H1 (cell line): Measurements from ENCODE around the gene THTPA. TPM values are rescaled to one million over a fixed set of nuclear protein-coding genes. Genes with fewer than 3 reads are reported as not detected.

ENCODE experiments used
- CTCF ChIA-PET: fragments of 300-600 bp; sonication (Branson Sonifier 250); formaldehyde crosslinking; loops from one replicate; lab custom pipeline; 2021; ENCODE audit not compliant: partially characterized antibody; lab: Charles Lee
- POLR2A ChIA-PET: fragments of 300-600 bp; sonication (Branson Sonifier 250); formaldehyde crosslinking; loops from one replicate; lab custom pipeline; 2021; ENCODE audit warnings: inconsistent platforms; ENCODE audit not compliant: partially characterized antibody; lab: Charles Lee
- DNase-seq, 2 experiments: peaks; one replicate each; pipeline versions ENCODE4 v3.0.0 to v3.0.0-alpha.2; 2010 to 2022; ENCODE audit warnings: low spot score in 2 of 2, low read depth in 1 of 2, mixed read lengths in 1 of 2
- FAIRE-seq: peaks from 2 replicates; lab custom pipeline; 2011; peaks lifted over from hg19 to GRCh38; lab: Jason Lieb, UNC
- H2AFZ ChIP-seq: 2 replicates; pipeline ENCODE4 v1.8.1; 2012; ENCODE audit warnings: low read length, inconsistent platforms
- H2AK5ac ChIP-seq: 2 replicates; pipeline ENCODE4 v1.6.1; 2013; ENCODE audit warnings: low read depth, low read length
- H2BK120ac ChIP-seq: replicated peaks from 2 replicates; pipeline ENCODE3; 2013; ENCODE audit warnings: low read depth, low read length, inconsistent platforms
- H2BK12ac ChIP-seq: 2 replicates; pipeline ENCODE4 v1.6.1; 2013; ENCODE audit warnings: low read depth, low read length
- H2BK15ac ChIP-seq: 2 replicates; pipeline ENCODE4 v1.6.1; 2013; ENCODE audit warnings: low read length
- H2BK20ac ChIP-seq: 2 replicates; pipeline ENCODE4 v1.6.1; 2013; ENCODE audit warnings: low read length
- H2BK5ac ChIP-seq: 2 replicates; pipeline ENCODE4 v1.6.1; 2013; ENCODE audit warnings: low read depth, low read length
- H3K14ac ChIP-seq: 2 replicates; pipeline ENCODE4 v1.6.1; 2013; ENCODE audit warnings: inconsistent platforms; ENCODE audit not compliant: insufficient read length
- H3K18ac ChIP-seq: 2 replicates; pipeline ENCODE4 v1.6.1; 2013; ENCODE audit warnings: low read length; ENCODE audit errors: extremely low read depth
- H3K23ac ChIP-seq: 2 replicates; pipeline ENCODE4 v1.6.1; 2013; ENCODE audit warnings: inconsistent platforms; ENCODE audit not compliant: insufficient read length
- H3K23me2 ChIP-seq: 2 replicates; pipeline ENCODE4 v1.6.1; 2013; ENCODE audit warnings: low read depth, low read length
- H3K27ac ChIP-seq: 2 replicates; pipeline ENCODE4 v1.6.1; 2011; ENCODE audit warnings: low read depth, low read length, inconsistent platforms
- H3K27me3 ChIP-seq, 4 experiments: replicated peaks in 1 of 4; 1 replicate in 1 of 4; 2 replicates in 3 of 4; pipeline versions ENCODE4 v1.6.1 to v1.8.1; 2011 to 2013; ENCODE audit warnings: low read length in 3 of 4, mild to moderate bottlenecking in 3 of 4, inconsistent platforms in 2 of 4, mixed read lengths in 2 of 4, moderate library complexity in 1 of 4; ENCODE audit not compliant: control insufficient read depth in 3 of 4, insufficient read depth in 3 of 4; ENCODE audit errors: extremely low read depth in 1 of 4
- H3K36me3 ChIP-seq, 4 experiments: 2 replicates each; pipeline versions ENCODE4 v1.6.1 to v1.8.1; 2011 to 2013; ENCODE audit warnings: mild to moderate bottlenecking in 4 of 4, low read length in 3 of 4, moderate library complexity in 2 of 4, control low read depth in 1 of 4, inconsistent platforms in 1 of 4; ENCODE audit not compliant: insufficient read depth in 4 of 4, control insufficient read depth in 2 of 4
- H3K4ac ChIP-seq: replicated peaks from 2 replicates; pipeline ENCODE3; 2013; ENCODE audit warnings: low read length, low read depth, mixed read lengths, inconsistent platforms; ENCODE audit not compliant: insufficient read length
- H3K4me1 ChIP-seq, 4 experiments: replicated peaks in 1 of 4; 1 replicate in 1 of 4; 2 replicates in 3 of 4; pipeline versions ENCODE4 v1.6.1 to v1.8.1; 2011 to 2013; ENCODE audit warnings: low read length in 3 of 4, inconsistent platforms in 2 of 4, mixed read lengths in 1 of 4; ENCODE audit not compliant: insufficient read depth in 4 of 4, control insufficient read depth in 3 of 4
- H3K4me2 ChIP-seq, 2 experiments: 2 replicates each; pipeline versions ENCODE4 v1.6.1 to v1.8.1; 2011 to 2013; ENCODE audit warnings: low read depth in 2 of 2, low read length in 2 of 2, control low read depth in 1 of 2, inconsistent platforms in 1 of 2, mild to moderate bottlenecking in 1 of 2; ENCODE audit not compliant: insufficient read depth in 1 of 2
- H3K4me3 ChIP-seq, 4 experiments: fragments of 200-600, 300-600 bp in 1 of 4; sonication (generic), shearing (Covaris generic), sonication (Bioruptor Twin) in 1 of 4; 2 replicates each; pipeline versions ENCODE4 v1.5.1 to v1.8.1; 2011 to 2016; ENCODE audit warnings: low read length in 4 of 4, low read depth in 3 of 4, control low read depth in 2 of 4, inconsistent platforms in 2 of 4, mild to moderate bottlenecking in 2 of 4, mixed read lengths in 1 of 4, moderate library complexity in 1 of 4; ENCODE audit not compliant: insufficient read depth in 2 of 4; ENCODE audit errors: extremely low read depth in 1 of 4
- H3K56ac ChIP-seq: replicated peaks from 2 replicates; pipeline ENCODE3; 2013; ENCODE audit warnings: low read depth, mild to moderate bottlenecking, mixed read lengths, low read length, inconsistent platforms; ENCODE audit not compliant: insufficient read length
- H3K79me1 ChIP-seq: 2 replicates; pipeline ENCODE4 v1.6.1; 2013; ENCODE audit warnings: low read depth, low read length, control low read depth
- H3K79me2 ChIP-seq, 2 experiments: 2 replicates each; pipeline versions ENCODE4 v1.6.1 to v1.8.1; 2012 to 2013; ENCODE audit warnings: low read length in 2 of 2, mild to moderate bottlenecking in 2 of 2, inconsistent platforms in 1 of 2; ENCODE audit not compliant: insufficient read depth in 2 of 2, control insufficient read depth in 1 of 2
- H3K9ac ChIP-seq, 4 experiments: replicated peaks in 1 of 4; 1 replicate in 1 of 4; 2 replicates in 3 of 4; pipeline versions ENCODE4 v1.6.1 to v1.8.1; 2011 to 2013; ENCODE audit warnings: low read depth in 3 of 4, low read length in 3 of 4, control low read depth in 2 of 4, mild to moderate bottlenecking in 2 of 4, moderate library complexity in 2 of 4, inconsistent platforms in 1 of 4; ENCODE audit errors: extremely low read depth in 1 of 4
- H3K9me3 ChIP-seq, 2 experiments: 2 replicates each; pipeline versions ENCODE4 v1.6.1 to v1.8.1; 2012 to 2013; ENCODE audit warnings: mild to moderate bottlenecking in 2 of 2, moderate library complexity in 2 of 2, control low read depth in 1 of 2, inconsistent platforms in 1 of 2, low read depth in 1 of 2, low read length in 1 of 2, mixed read lengths in 1 of 2; ENCODE audit not compliant: insufficient read depth in 2 of 2
- H4K20me1 ChIP-seq, 2 experiments: replicated peaks in 1 of 2; 2 replicates each; pipeline versions ENCODE3 to v1.8.1; 2011 to 2013; ENCODE audit warnings: inconsistent platforms in 2 of 2, low read length in 2 of 2, mild to moderate bottlenecking in 1 of 2; ENCODE audit not compliant: insufficient read depth in 2 of 2, control insufficient read depth in 1 of 2
- H4K5ac ChIP-seq: 2 replicates; pipeline ENCODE4 v1.6.1; 2013; ENCODE audit warnings: low read length, low read depth, mixed read lengths, inconsistent platforms; ENCODE audit not compliant: insufficient read length
- H4K8ac ChIP-seq: 2 replicates; pipeline ENCODE4 v1.8.0; 2013; ENCODE audit warnings: mild to moderate bottlenecking, moderate library complexity, low read length, inconsistent platforms; ENCODE audit not compliant: insufficient read depth; ENCODE audit errors: extremely low read depth
- H4K91ac ChIP-seq: replicated peaks from 2 replicates; pipeline ENCODE3; 2013; ENCODE audit warnings: low read length, mixed read lengths, inconsistent platforms; ENCODE audit not compliant: insufficient read length
- CEBPB ChIP-seq: IDR thresholded peaks from 2 replicates; pipeline ENCODE4 v1.6.1; 2012; ENCODE audit warnings: low read depth, low read length
- CREB1 ChIP-seq: IDR thresholded peaks from 2 replicates; pipeline ENCODE4 v1.6.1; 2012; ENCODE audit warnings: inconsistent platforms
- EZH2 ChIP-seq: fragments of 200-600 bp; sonication (generic); IDR thresholded peaks from 2 replicates; pipeline ENCODE4 v1.7.1; 2012; ENCODE audit warnings: low read depth, mild to moderate bottlenecking, moderate library complexity, low read length, inconsistent platforms; ENCODE audit not compliant: severe bottlenecking
- JUND ChIP-seq: IDR thresholded peaks from 2 replicates; pipeline ENCODE4 v1.6.1; 2011; ENCODE audit warnings: mild to moderate bottlenecking, improper control_type of control experiment, low read length
- KDM4A ChIP-seq: IDR thresholded peaks from one replicate; pipeline ENCODE4 v1.7.1; 2012; ENCODE audit warnings: low read depth, mild to moderate bottlenecking, moderate library complexity, low read length, inconsistent platforms; ENCODE audit not compliant: severe bottlenecking
- MAFK ChIP-seq: IDR thresholded peaks from 2 replicates; pipeline ENCODE4 v1.6.1; 2012; ENCODE audit warnings: low read depth, mild to moderate bottlenecking, improper control_type of control experiment, low read length
- PHF8 ChIP-seq: fragments of 200-600 bp; sonication (generic); conservative IDR thresholded peaks from 2 replicates; pipeline ENCODE4 v1.7.1; 2012; ENCODE audit warnings: low read depth, mild to moderate bottlenecking, inconsistent platforms, low read length, moderate library complexity
- RXRA ChIP-seq: IDR thresholded peaks from 2 replicates; pipeline ENCODE4 v1.6.1; 2011; ENCODE audit warnings: low read depth, mild to moderate bottlenecking, low read length, moderate library complexity; ENCODE audit not compliant: insufficient read depth
- SIX5 ChIP-seq: IDR thresholded peaks from 2 replicates; pipeline ENCODE4 v1.6.1; 2011; ENCODE audit warnings: mild to moderate bottlenecking, low read depth, low read length
- SP4 ChIP-seq: IDR thresholded peaks from 2 replicates; pipeline ENCODE4 v1.6.1; 2012; ENCODE audit warnings: low read length, inconsistent platforms
- SUZ12 ChIP-seq: fragments of 200-600 bp; sonication (generic); IDR thresholded peaks from 2 replicates; pipeline ENCODE4 v1.6.1; 2012; ENCODE audit warnings: mild to moderate bottlenecking, inconsistent platforms, low read length, moderate library complexity, mixed read lengths
- TBP ChIP-seq: IDR thresholded peaks from 2 replicates; pipeline ENCODE4 v1.6.1; 2011; ENCODE audit warnings: low read depth, low read length, improper control_type of control experiment
- TEAD4 ChIP-seq: IDR thresholded peaks from 2 replicates; pipeline ENCODE4 v1.6.1; 2012; ENCODE audit warnings: low read depth, low read length, inconsistent platforms, mixed read lengths
- WGBS, 2 experiments: shearing (Covaris generic) in 1 of 2; methylation state at CpG; one replicate each; pipeline versions ENCODE4 v1.1.6 to v1.1.7; 2013 to 2015; ENCODE audit warnings: low lambda C conversion rate in 2 of 2, mixed read lengths in 2 of 2, inconsistent platforms in 1 of 2, low coverage in 1 of 2, missing lambda C conversion rate in 1 of 2; ENCODE audit not compliant: insufficient replicate concordance in 2 of 2, insufficient coverage in 1 of 2, insufficient read length in 1 of 2; ENCODE audit errors: extremely low coverage in 1 of 2, missing lambda C conversion rate in 1 of 2; 5-methylcytosine and 5-hydroxymethylcytosine counted together
- polyA plus RNA-seq, 7 experiments: library from polyadenylated mRNA; depleted of rRNA in 3 of 7; stranded (reverse) in 5 of 7; unstranded in 2 of 7; fragments of >200 nt in 5 of 7; fragments of 200-250 nt in 2 of 7; gene quantifications; 1 replicate in 5 of 7; 2 replicates in 1 of 7; 4 replicates in 1 of 7; pipeline versions ENCODE4 v1.2.1 to v1.2.3, GENCODE V29; 2011 to 2013; ENCODE audit warnings: missing spikeins in 2 of 7, mixed read lengths in 2 of 7
- total RNA-seq: library from RNA; stranded (reverse); fragmentation: NEBNext Ultra II Directional; extraction: Animal tissue kit (Norgen Biotek cat#: 25700); gene quantifications from 2 replicates; pipeline ENCODE4 v1.2.1, GENCODE V29; 2021

The THTPA gene
- total and polyA plus RNA-seq, 2 of the 8 experiments (the other 6 are each of a cell fraction or from before 2014, with no cell fraction given), result 16.6 to 19.0 TPM

DNA sequence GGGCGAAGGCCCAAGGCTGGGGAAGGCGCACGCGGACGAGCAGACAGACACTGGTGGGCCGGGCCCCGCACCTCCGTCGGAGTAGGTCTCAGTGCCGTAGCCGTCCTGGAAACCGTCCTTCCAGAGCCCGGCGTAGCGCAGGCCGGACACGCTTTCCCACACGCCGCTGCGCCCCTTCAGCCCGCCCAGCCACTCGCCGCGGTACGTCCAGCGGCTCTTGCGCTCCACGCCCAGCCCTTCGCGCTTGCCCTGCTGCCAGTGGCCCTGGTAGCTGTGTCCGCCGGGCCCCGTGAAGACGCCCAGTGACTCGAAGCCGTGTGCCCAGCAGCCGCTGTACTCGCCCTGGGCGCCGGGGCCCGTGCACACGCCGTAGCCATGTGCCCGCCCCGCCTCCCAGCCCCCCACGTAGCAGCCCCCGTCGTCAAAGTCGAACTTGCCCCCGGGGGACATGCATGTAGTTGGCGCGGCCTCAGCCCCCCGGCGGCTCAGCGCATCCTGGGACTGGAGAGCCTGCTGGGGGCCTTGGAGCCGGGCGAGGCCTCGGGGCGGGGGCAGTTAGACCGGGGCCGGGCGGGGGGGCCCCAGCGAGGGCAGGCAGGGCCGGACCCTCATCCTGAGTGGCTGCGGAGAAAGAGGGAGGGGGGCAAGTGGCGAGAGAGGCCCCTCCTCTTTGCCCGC is 21.1 kb downstream of the THTPA start:
- H2AFZ ChIP-seq, result no peak overlapping the region
- peak overlapping the region; percentile 71 for H3K18ac ChIP-seq
- H2BK5ac ChIP-seq, result peak overlapping the region; percentile 85; the same call in 1 of the 2 replicates
- H4K5ac ChIP-seq, result no peak overlapping the region
- H2AK5ac ChIP-seq, result no peak overlapping the region
- H3K4me3 ChIP-seq, result peak overlapping the region; percentile 23 to 93 (median 54)
- H3K23me2 ChIP-seq, result peaks cover 22% of the 10 kb centered on the region; the same call in 1 of the 2 replicates
- no peak for FAIRE-seq
- H2BK20ac ChIP-seq, result no peak overlapping the region
- H3K14ac ChIP-seq, result no peak overlapping the region
- H3K27ac ChIP-seq, result no peak overlapping the region
- CTCF ChIA-PET, result no interaction called here
- WGBS, 2 experiments, result 2% methylated on average over 20 of the region's 67 CpGs; no CpG with 5 or more reads in 1 of the 2 experiments
- H3K79me2 ChIP-seq, result no peaks in the 10 kb centered on the region
- H3K4me2 ChIP-seq, result peak overlapping the region; percentile 70 to 88
- H3K4ac ChIP-seq, result no peak overlapping the region
- peak overlapping the region; percentile 42 for H3K56ac ChIP-seq
- no peak overlapping the region; a peak in 2 of 7 replicates for H3K9ac ChIP-seq
- H2BK15ac ChIP-seq, result no peak overlapping the region; the same call in 1 of the 2 replicates
- POLR2A ChIA-PET, result interaction anchor here (2.1 kb wide), 1 partner anchor 40 kb away, joined by 7 read pairs; no protein-coding TSS in a partner anchor
- peak overlapping the region; percentile 34 for H4K91ac ChIP-seq
- peaks cover 5 to 15% (median 9%) of the 10 kb centered on the region in 4 experiments; a peak in 6 of 7 replicates for H3K4me1 ChIP-seq
- H2BK120ac ChIP-seq, result peak overlapping the region; percentile 30
- H2BK12ac ChIP-seq, result peak overlapping the region; percentile 87; the same call in 1 of the 2 replicates
- peaks cover 0 to 4% (median 0%) of the 10 kb centered on the region in 4 experiments; a peak in 1 of 8 replicates for H3K36me3 ChIP-seq
- H4K20me1 ChIP-seq, result peaks cover 7 to 12% of the 10 kb centered on the region in 2 experiments
- H3K23ac ChIP-seq, result no peak overlapping the region
- peak overlapping the region; percentile 90; the same call in 1 of the 2 replicates for H4K8ac ChIP-seq
- no peaks in the 10 kb centered on the region for H3K9me3 ChIP-seq
- no peaks in the 10 kb centered on the region for H3K79me1 ChIP-seq
- H3K27me3 ChIP-seq, result peaks cover 17 to 29% (median 25%) of the 10 kb centered on the region in 4 experiments
- DNase-seq, result peak in 1 of 2 experiments; percentile 77
- no peak for TF ChIP-seq SIX5
- no peak for TF ChIP-seq EZH2
- no peak for TF ChIP-seq TBP
- TF ChIP-seq CREB1, result no peak
- peak; percentile 32 for TF ChIP-seq KDM4A
- no peak; the same call in 1 of the 2 replicates for TF ChIP-seq SUZ12
- no peak for TF ChIP-seq JUND
- TF ChIP-seq CEBPB, result no peak
- no peak for TF ChIP-seq PHF8
- no peak for TF ChIP-seq MAFK
- TF ChIP-seq TEAD4, result no peak
- no peak for TF ChIP-seq SP4
- TF ChIP-seq RXRA, result no peak
